HCT116 (cell line): ENCODE measurements around the gene TMTC4. TPM values are rescaled to one million over a fixed set of nuclear protein-coding genes. Genes with fewer than 3 reads are reported as not detected.

ENCODE experiments used
- ATAC-seq: fragments of 200-7000 bp; cut with Tn5 transposase; 2 replicates; pipeline ENCODE4 v1.9.1; 2020; ENCODE audit warnings: mild to moderate bottlenecking, moderate library complexity
- BruUV-seq: library from RNA; stranded (reverse); fragments of 400-500 nt; replicated peaks from 2 replicates; lab custom pipeline; 2021; lab: Mats Ljungman, UMichigan
- CTCF ChIA-PET: fragments of 300-600 bp; sonication (Branson Sonifier 250); formaldehyde crosslinking; loops from one replicate; lab custom pipeline; 2021; ENCODE audit warnings: antibody characterized with exemption; lab: Charles Lee
- POLR2A ChIA-PET: fragments of 300-600, 350-600 bp; sonication (Branson Sonifier 250); formaldehyde crosslinking; loops from one replicate; lab custom pipeline; 2021; ENCODE audit warnings: antibody characterized with exemption; lab: Charles Lee
- RAD21 ChIA-PET, 2 experiments: fragments of 300-600 bp; sonication (Branson Sonifier 250); formaldehyde crosslinking; loops; one replicate each; lab custom pipeline; 2023; ENCODE audit warnings: low total read pairs in 2 of 2; ENCODE audit not compliant: uncharacterized antibody in 2 of 2, unreplicated experiment in 2 of 2, low non-redundant PET in 1 of 2; lab: Charles Lee
- DNase-seq: peaks from one replicate; pipeline ENCODE4 v3.0.0-alpha.2; 2010; ENCODE audit warnings: low read depth, low spot score
- H2AFZ ChIP-seq: fragments of 200-600 bp; shearing (Covaris generic), sonication (generic); 2 replicates; pipeline ENCODE4 v1.6.1; 2017; ENCODE audit warnings: low read depth, mixed run types, mixed read lengths, antibody characterized with exemption, low read length; ENCODE audit not compliant: poor library complexity, severe bottlenecking
- H3K27ac ChIP-seq: 2 replicates; pipeline ENCODE4 v1.5.1; 2012; ENCODE audit warnings: low read depth, low read length
- H3K27me3 ChIP-seq: fragments of 200-600 bp; sonication (generic); 2 replicates; pipeline ENCODE4 v1.6.1; 2016; ENCODE audit warnings: mixed run types, low read length, mixed read lengths; ENCODE audit not compliant: insufficient read depth
- H3K36me3 ChIP-seq, 2 experiments: fragments of 200-500 bp in 1 of 2; fragments of 200-600 bp in 1 of 2; sonication (Bioruptor generic) in 1 of 2; sonication (generic) in 1 of 2; 2 replicates each; pipeline versions ENCODE4 v1.5.1 to v1.6.1; 2014 to 2016; ENCODE audit warnings: low read length in 2 of 2, inconsistent platforms in 1 of 2, mixed read lengths in 1 of 2, mixed run types in 1 of 2; ENCODE audit not compliant: insufficient read depth in 2 of 2, control insufficient read depth in 1 of 2
- H3K4me1 ChIP-seq, 2 experiments: fragments of 200-600 bp in 1 of 2; sonication (generic) in 1 of 2; 2 replicates each; pipeline versions ENCODE4 v1.5.1 to v1.6.1; 2012 to 2017; ENCODE audit warnings: low read length in 2 of 2, inconsistent platforms in 1 of 2, mild to moderate bottlenecking in 1 of 2, mixed read lengths in 1 of 2, mixed run types in 1 of 2, moderate library complexity in 1 of 2; ENCODE audit not compliant: insufficient read depth in 2 of 2, control insufficient read depth in 1 of 2
- H3K4me2 ChIP-seq: fragments of 200-600 bp; sonication (generic); 2 replicates; pipeline ENCODE4 v1.6.1; 2017; ENCODE audit warnings: mixed run types, low read length, mixed read lengths
- H3K4me3 ChIP-seq, 2 experiments: fragments of 200-600 bp in 1 of 2; sonication (generic) in 1 of 2; replicated peaks in 1 of 2; 2 replicates each; pipeline ENCODE4 v1.5.1; 2011 to 2016; ENCODE audit warnings: low read length in 2 of 2, control low read depth in 1 of 2, low read depth in 1 of 2, mild to moderate bottlenecking in 1 of 2, mixed read lengths in 1 of 2, mixed run types in 1 of 2
- H3K79me2 ChIP-seq: fragments of 200-600 bp; sonication (generic); 2 replicates; pipeline ENCODE4 v1.6.1; 2017; ENCODE audit warnings: mild to moderate bottlenecking, mixed run types, low read length, moderate library complexity, mixed read lengths; ENCODE audit not compliant: insufficient read depth
- H3K9ac ChIP-seq: fragments of 200-600 bp; sonication (generic); 2 replicates; pipeline ENCODE4 v1.6.1; 2016; ENCODE audit warnings: low read length, mixed read lengths
- H3K9me2 ChIP-seq: fragments of 200-600 bp; sonication (generic), shearing (Covaris generic); 2 replicates; pipeline ENCODE4 v1.6.1; 2017; ENCODE audit warnings: mixed run types, mild to moderate bottlenecking, moderate library complexity; ENCODE audit not compliant: insufficient read depth
- H3K9me3 ChIP-seq, 2 experiments: fragments of 200-500 bp in 1 of 2; fragments of 200-600 bp in 1 of 2; sonication (Bioruptor generic) in 1 of 2; sonication (generic) in 1 of 2; 2 replicates each; pipeline ENCODE4 v1.6.1; 2014 to 2017; ENCODE audit warnings: low read length in 2 of 2, mixed read lengths in 2 of 2, inconsistent platforms in 1 of 2, low read depth in 1 of 2, mild to moderate bottlenecking in 1 of 2, mixed run types in 1 of 2, moderate library complexity in 1 of 2; ENCODE audit not compliant: control insufficient read depth in 1 of 2, insufficient read depth in 1 of 2
- H4K20me1 ChIP-seq: fragments of 200-600 bp; sonication (generic), shearing (Covaris generic); 2 replicates; pipeline ENCODE4 v1.6.1; 2017; ENCODE audit warnings: mixed run types, mild to moderate bottlenecking, moderate library complexity; ENCODE audit not compliant: insufficient read depth
- ATF3 ChIP-seq: IDR thresholded peaks from 2 replicates; pipeline ENCODE4 v1.6.1; 2012
- CEBPB ChIP-seq: IDR thresholded peaks from 2 replicates; pipeline ENCODE4 v1.6.1; 2012; ENCODE audit warnings: low read depth
- CTCF ChIP-seq, 3 experiments: fragments of 200-600 bp in 1 of 3; sonication (generic) in 1 of 3; IDR thresholded peaks in 2 of 3; conservative IDR thresholded peaks in 1 of 3; 2 replicates each; pipeline ENCODE4 v1.5.1; 2012 to 2017; ENCODE audit warnings: low read depth in 2 of 3, low read length in 2 of 3, antibody characterized with exemption in 1 of 3, borderline replicate concordance in 1 of 3, control low read depth in 1 of 3, mild to moderate bottlenecking in 1 of 3, mixed read lengths in 1 of 3, mixed run types in 1 of 3, moderate library complexity in 1 of 3; ENCODE audit not compliant: insufficient read depth in 1 of 3
- EGR1 ChIP-seq: IDR thresholded peaks from 2 replicates; pipeline ENCODE4 v1.6.1; 2012; ENCODE audit warnings: low read depth
- ELF1 ChIP-seq: IDR thresholded peaks from 2 replicates; pipeline ENCODE4 v1.6.1; 2012; ENCODE audit warnings: low read depth, borderline replicate concordance
- EZH2 ChIP-seq: fragments of 200-600 bp; sonication (generic); IDR thresholded peaks from 2 replicates; pipeline ENCODE4 v1.6.1; 2017; ENCODE audit warnings: antibody characterized with exemption, mixed run types
- FOSL1 ChIP-seq: IDR thresholded peaks from 2 replicates; pipeline ENCODE4 v1.6.1; 2012; ENCODE audit warnings: low read depth
- JUND ChIP-seq: IDR thresholded peaks from 2 replicates; pipeline ENCODE4 v1.6.1; 2012
- MAX ChIP-seq: IDR thresholded peaks from 2 replicates; pipeline ENCODE4 v1.6.1; 2012
- POLR2A ChIP-seq: IDR thresholded peaks from 2 replicates; pipeline ENCODE4 v1.7.0; 2011; ENCODE audit warnings: borderline replicate concordance; ENCODE audit not compliant: insufficient read depth, insufficient read length; ENCODE audit errors: extremely low read depth
- POLR2AphosphoS5 ChIP-seq: IDR thresholded peaks from 2 replicates; pipeline ENCODE4 v1.6.1; 2011; ENCODE audit warnings: mild to moderate bottlenecking, low read depth, low read length, moderate library complexity
- RAD21 ChIP-seq: IDR thresholded peaks from 2 replicates; pipeline ENCODE4 v1.6.1; 2012; ENCODE audit warnings: low read depth, mild to moderate bottlenecking
- SIN3A ChIP-seq: IDR thresholded peaks from 2 replicates; pipeline ENCODE4 v1.6.1; 2012; ENCODE audit warnings: low read depth
- SP1 ChIP-seq: IDR thresholded peaks from 2 replicates; pipeline ENCODE4 v1.6.1; 2012; ENCODE audit warnings: low read depth
- SRF ChIP-seq: IDR thresholded peaks from 2 replicates; pipeline ENCODE4 v1.6.1; 2012; ENCODE audit warnings: low read depth
- YY1 ChIP-seq: IDR thresholded peaks from 2 replicates; pipeline ENCODE4 v1.6.1; 2011; ENCODE audit warnings: low read length, low read depth, moderate library complexity, mild to moderate bottlenecking; ENCODE audit not compliant: insufficient replicate concordance; ENCODE audit errors: extremely low read depth
- ZNF274 ChIP-seq: fragments of 200-500 bp; sonication (Bioruptor generic); IDR thresholded peaks from 2 replicates; pipeline ENCODE4 v1.6.1; 2014; ENCODE audit warnings: mild to moderate bottlenecking, low read depth, low read length, inconsistent platforms
- intact Hi-C: fragments of 100-400 bp; cut with micrococcal nuclease; formaldehyde crosslinking; loops from 2 replicates; pipeline ENCODE4 v1.10.0; 2022
- total RNA-seq: library from RNA; stranded (reverse); gene quantifications from one replicate; pipeline ENCODE4 v1.2.1, GENCODE V29; 2021; ENCODE audit not compliant: unreplicated experiment

The TMTC4 gene
- total RNA-seq, 1 experiment from 2014 or later, result 23.6 TPM

GRCh38 chr13:100662468-100663211 lies 12.0 kb downstream of the TMTC4 start:
- DNase-seq (no peak), ATAC-seq (no peak)
- BruUV-seq, result no TSS peak
- no peak overlapping the region for H3K27ac ChIP-seq
- POLR2A ChIA-PET, result no interaction called here
- CTCF ChIA-PET, result no interaction called here
- H3K9ac ChIP-seq, result no peak overlapping the region
- no peak overlapping the region for H3K4me2 ChIP-seq
- H2AFZ ChIP-seq, result no peak overlapping the region
- no peaks in the 10 kb centered on the region for H3K9me3 ChIP-seq
- H3K27me3 ChIP-seq, result no peaks in the 10 kb centered on the region
- no peak overlapping the region for H3K4me3 ChIP-seq
- H4K20me1 ChIP-seq, result no peaks in the 10 kb centered on the region
- RAD21 ChIA-PET, result no interaction called here
- H3K79me2 ChIP-seq, result no peaks in the 10 kb centered on the region
- H3K9me2 ChIP-seq, result no peaks in the 10 kb centered on the region
- no peaks in the 10 kb centered on the region for H3K4me1 ChIP-seq
- intact Hi-C loops, result no loop called here
- peaks cover 7 to 26% of the 10 kb centered on the region in 2 experiments; a peak in 3 of 4 replicates for H3K36me3 ChIP-seq
- TF ChIP-seq CEBPB (no peak), SP1 (no peak), POLR2A (no peak), CTCF (IDR thresholded peaks at IDR 0.05 in 2 of 3, conservative IDR thresholded peaks at IDR 0.05 in 1 of 3; ENCODE audit: borderline replicate concordance in 1 of 3, insufficient read depth in 1 of 3, low read depth in 2 of 3, low read length in 2 of 3) (no peak), RAD21 (no peak), ATF3 (no peak), SIN3A (no peak), EZH2 (no peak), EGR1 (no peak), POLR2AphosphoS5 (no peak), JUND (no peak), ZNF274 (no peak), ELF1 (no peak), FOSL1 (no peak), YY1 (no peak), SRF (no peak), MAX (no peak)
- TF ChIP-seq, all 23 proteins: peak for 0
